NCI-H2196 (cell line): ENCODE results near the gene C16orf86.
"Not testable (repeated sequence)": the region's sequence is repeated elsewhere in the genome, so short reads cannot be mapped to it uniquely, and the experiment has no call there.

Experiments used
- DNase-seq: peaks from one replicate; lab custom pipeline; 2025; ENCODE audit not compliant: unreplicated experiment; lab: John Stamatoyannopoulos, UW

The C16orf86 gene

GRCh38 chr16:67685388-67686112 is 18.9 kb downstream of the C16orf86 start:
- no peak for DNase-seq

GRCh38 chr16:67693517-67694285 is 27.1 kb downstream of the C16orf86 start:
- not testable (repeated sequence) for DNase-seq

- DNase-seq = no peak
These were observed 28.0 kb downstream of the C16orf86 start for GRCh38 chr16:67694611-67695010.

GRCh38 chr16:67697422-67698185 is 31.0 kb downstream of the C16orf86 start:
- no peak for DNase-seq

- DNase-seq = no peak
These were observed 32.7 kb downstream of the C16orf86 start for GRCh38 chr16:67699265-67699664.

DNA sequence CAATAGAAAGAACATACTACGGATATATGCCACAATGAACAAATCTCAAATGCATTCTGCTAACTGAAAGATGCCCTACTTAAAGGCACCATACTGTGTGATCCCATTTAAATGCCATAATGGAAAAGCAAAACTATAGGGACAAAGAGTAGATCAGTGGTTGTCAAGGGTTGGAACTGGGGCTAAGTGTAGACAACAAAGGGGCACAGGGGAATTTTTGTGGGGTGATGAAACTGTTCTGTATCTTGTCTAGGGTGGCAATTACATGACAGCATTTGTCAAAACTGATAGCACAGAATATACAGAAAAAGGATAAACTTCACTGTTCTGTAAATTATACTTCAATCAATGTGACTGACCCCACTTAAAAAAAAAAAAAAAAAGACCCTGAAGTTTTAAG is 34.8 kb downstream of the C16orf86 start:
- no peak for DNase-seq

DNA sequence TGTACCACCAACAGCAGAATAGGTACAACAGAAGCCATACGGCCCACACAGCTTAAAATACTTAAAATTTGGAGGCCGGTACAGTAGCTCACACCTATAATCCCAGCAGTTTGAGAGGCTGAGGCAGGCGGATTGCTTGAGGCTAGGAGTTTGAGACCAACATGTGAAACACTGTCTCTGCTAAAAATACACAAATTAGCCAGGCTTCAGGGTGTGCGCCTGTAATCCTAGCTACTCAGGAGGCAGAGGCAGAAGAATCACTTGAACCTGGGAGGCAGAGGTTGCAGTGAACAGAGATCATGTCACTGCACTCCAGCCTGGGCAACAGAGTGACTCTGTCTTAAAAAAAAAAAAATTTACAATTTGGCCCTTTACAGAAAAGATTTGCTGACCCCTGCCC is 35.5 kb downstream of the C16orf86 start:
- no peak for DNase-seq

- DNase-seq = no peak
These were observed 37.0 kb downstream of the C16orf86 start for GRCh38 chr16:67703626-67704025.

- DNase-seq = no peak
These were observed 37.5 kb downstream of the C16orf86 start for GRCh38 chr16:67704110-67704509.

DNA sequence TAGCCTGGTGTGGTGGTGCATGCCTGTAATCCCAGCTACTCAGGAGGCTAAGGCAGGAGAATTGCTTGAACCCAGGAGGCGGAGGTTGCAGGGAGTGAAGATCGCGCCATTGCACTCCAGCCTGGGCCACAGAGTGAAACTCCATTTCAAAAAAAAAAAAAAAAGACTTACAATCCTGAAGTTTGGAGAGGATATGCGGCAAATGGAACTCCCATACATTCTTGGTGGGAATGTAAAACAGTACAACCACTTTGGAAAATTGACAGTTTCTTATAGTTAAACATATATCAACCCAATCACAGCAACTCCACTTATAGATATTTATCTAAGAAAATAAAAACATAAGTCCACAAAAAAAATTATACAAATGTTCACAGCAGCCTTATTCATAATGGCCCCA is 40.6 kb downstream of the C16orf86 start:
- no peak for DNase-seq

DNA sequence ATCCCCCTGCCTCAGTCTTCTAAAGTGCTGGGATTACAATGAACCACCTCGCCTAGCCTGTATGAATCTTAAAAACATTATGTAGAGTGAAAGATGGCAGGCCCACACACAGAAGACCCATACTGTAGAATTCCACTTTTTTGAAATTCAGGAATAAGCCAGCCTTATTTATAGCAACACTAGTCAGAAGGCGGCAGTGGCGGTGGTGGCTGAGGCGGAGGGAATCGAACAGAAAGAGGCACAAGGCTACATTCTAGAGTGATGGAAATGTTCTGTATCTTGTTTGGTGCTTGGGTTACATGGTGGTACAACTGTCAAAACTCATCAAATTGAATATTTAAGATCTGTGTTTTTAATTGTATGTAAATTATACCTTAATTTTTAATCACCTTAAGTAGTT is 41.2 kb downstream of the C16orf86 start:
- DNase-seq = no peak

DNA sequence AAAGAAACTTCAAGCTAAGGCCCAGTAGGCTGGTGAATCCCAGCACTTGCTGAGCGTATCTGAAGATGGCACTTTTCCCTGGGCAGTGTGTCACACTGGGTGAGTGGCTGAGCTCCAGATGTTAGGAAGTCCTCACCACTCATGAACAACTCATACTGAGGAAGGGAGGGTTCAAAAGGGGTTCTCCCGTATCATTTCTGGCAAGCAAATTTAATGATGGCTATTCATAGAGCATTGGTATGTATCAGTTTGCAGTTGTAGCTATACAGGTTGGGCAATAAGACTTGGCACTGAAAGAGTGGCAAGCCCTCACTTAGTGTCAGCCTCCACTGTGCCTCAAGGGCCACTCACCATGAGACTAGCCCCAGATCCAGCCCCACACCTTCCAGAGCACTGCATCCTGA is 41.8 kb downstream of the C16orf86 start:
- DNase-seq = no peak

- DNase-seq = no peak
These were observed 42.4 kb downstream of the C16orf86 start for GRCh38 chr16:67709050-67709449.

DNA sequence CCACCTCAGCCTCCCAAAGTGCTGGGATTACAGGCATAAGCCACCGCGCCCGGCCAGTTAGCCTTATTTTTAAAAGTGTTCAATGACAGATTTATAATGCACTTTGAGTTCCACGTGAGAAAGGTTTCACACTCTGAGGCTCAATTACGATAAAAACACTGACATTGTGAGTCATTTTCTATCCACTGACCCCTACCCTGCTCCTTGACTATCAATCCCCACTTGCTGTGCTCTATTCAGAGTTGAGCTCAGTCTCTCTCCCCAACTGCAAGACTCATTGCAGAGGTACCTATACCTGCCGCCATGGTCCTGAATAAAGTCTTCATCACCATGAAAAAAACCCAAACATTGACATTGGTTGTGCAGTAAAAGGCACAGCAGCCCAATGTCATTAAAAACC is 44.0 kb downstream of the C16orf86 start:
- DNase-seq = no peak

DNA sequence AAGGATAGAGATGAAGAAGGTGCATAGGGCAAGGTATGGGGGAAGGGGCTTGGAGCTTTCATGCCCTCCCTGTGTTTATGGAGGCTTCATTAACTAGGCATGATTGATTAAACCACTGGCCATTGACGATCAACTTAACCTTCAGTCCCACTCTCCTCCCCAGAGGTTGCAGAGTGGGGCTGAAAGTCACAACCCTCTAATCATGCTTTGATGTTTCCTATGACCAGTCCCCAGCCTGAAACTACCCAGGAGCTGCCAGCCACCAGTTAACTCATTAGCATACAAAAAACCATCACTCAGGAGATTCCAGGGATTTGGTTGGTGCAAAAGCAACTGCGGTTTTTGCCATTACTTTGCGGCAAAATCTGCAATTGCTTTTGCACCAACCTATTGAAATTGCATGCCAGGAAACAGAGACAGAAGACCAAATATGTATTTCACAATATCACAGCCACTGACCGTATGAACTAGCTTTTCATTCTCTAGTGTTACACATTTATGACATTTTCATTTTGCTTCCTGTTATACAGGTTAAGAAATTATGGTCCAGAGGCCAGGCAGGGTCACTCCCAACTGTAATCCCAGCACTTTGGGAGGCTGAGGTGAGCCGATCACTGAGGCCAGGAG is 47.1 kb downstream of the C16orf86 start:
- no peak for DNase-seq

GRCh38 chr16:67714522-67714921 is 47.9 kb downstream of the C16orf86 start:
- no peak for DNase-seq

- no peak for DNase-seq
These were observed 49.5 kb downstream of the C16orf86 start for GRCh38 chr16:67716097-67716496.
